ENCODE measurements around the gene ABHD10.

The ABHD10 gene

DNA sequence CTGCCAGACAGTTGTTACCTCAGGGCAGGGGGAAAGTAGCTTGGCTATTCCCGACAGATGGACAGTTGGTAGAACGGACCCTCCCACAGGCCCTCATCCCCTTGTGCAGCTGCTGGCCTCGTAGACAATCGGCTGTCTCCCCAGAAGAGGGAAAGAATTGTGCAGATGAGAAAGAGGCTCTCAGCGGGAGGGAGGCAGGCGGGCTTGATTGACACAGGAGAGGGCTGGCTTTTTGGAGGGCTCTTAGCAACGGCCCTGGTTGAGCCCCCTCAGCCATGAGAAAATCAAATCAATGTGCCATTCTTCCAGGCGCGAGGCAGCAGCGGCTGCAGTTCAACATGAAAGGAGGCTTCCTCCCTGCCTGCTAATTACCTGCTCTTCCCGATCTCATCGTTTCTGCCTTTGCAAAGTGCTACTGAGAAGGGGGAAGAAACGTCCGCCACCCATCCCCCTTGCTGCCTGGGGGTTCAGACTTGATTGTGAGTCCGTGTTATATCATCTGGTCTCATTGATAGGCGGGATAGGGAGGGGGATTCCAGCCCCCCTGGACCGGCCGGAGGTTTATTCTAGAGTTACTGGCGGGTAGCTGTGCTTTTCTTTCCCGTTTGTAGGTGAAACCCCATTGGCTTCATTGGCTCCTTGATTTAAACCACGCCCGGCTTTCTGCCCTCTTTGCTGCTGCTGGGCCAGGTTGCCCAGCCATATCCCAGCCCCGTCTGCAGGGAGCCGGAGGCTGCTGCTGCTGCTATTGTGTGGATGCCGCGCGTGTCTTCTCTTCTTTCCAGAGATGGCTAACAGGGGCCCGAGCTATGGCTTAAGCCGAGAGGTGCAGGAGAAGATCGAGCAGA, 20.0 kb downstream of the ABHD10 start, which contains the start of gene TAGLN3:
Gene TAGLN3 (plus strand): TSS at position 287 of the 848 bp plus-strand sequence. CDS start 501 bp downstream, at position 788.
- TF ChIP-seq, protein P1, sequence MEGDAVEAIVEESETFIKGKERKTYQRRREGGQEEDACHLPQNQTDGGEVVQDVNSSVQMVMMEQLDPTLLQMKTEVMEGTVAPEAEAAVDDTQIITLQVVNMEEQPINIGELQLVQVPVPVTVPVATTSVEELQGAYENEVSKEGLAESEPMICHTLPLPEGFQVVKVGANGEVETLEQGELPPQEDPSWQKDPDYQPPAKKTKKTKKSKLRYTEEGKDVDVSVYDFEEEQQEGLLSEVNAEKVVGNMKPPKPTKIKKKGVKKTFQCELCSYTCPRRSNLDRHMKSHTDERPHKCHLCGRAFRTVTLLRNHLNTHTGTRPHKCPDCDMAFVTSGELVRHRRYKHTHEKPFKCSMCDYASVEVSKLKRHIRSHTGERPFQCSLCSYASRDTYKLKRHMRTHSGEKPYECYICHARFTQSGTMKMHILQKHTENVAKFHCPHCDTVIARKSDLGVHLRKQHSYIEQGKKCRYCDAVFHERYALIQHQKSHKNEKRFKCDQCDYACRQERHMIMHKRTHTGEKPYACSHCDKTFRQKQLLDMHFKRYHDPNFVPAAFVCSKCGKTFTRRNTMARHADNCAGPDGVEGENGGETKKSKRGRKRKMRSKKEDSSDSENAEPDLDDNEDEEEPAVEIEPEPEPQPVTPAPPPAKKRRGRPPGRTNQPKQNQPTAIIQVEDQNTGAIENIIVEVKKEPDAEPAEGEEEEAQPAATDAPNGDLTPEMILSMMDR (conservative IDR thresholded peaks at IDR 0.05; ENCODE audit: low read depth, low read length): no peak
- H3K9ac ChIP-seq: no peak within 1 kb of the TSS
- H3K4me3 ChIP-seq (IDR thresholded peaks at IDR 0.05; ENCODE audit: insufficient read depth, low read depth, low read length): no peak within 1 kb of the TSS
- no peaks in the 10 kb centered on the region for H4K20me1 ChIP-seq (ENCODE audit: insufficient read depth)
- H3K4me1 ChIP-seq (ENCODE audit: low read depth, poor library complexity, severe bottlenecking): no peaks in the 10 kb centered on the region
- H3K79me2 ChIP-seq (ENCODE audit: insufficient read depth, low read depth): no peaks in the 10 kb centered on the region
- no peak within 1 kb of the TSS for H3K27ac ChIP-seq
- H2AFZ ChIP-seq (ENCODE audit: low read depth): no peak within 1 kb of the TSS
- H3K4me2 ChIP-seq: no peak within 1 kb of the TSS
- H3K36me3 ChIP-seq (ENCODE audit: insufficient read depth): no peaks in the 10 kb centered on the region
- H3K27me3 ChIP-seq (ENCODE audit: insufficient read depth, low read depth): no peaks in the 10 kb centered on the region

DNA sequence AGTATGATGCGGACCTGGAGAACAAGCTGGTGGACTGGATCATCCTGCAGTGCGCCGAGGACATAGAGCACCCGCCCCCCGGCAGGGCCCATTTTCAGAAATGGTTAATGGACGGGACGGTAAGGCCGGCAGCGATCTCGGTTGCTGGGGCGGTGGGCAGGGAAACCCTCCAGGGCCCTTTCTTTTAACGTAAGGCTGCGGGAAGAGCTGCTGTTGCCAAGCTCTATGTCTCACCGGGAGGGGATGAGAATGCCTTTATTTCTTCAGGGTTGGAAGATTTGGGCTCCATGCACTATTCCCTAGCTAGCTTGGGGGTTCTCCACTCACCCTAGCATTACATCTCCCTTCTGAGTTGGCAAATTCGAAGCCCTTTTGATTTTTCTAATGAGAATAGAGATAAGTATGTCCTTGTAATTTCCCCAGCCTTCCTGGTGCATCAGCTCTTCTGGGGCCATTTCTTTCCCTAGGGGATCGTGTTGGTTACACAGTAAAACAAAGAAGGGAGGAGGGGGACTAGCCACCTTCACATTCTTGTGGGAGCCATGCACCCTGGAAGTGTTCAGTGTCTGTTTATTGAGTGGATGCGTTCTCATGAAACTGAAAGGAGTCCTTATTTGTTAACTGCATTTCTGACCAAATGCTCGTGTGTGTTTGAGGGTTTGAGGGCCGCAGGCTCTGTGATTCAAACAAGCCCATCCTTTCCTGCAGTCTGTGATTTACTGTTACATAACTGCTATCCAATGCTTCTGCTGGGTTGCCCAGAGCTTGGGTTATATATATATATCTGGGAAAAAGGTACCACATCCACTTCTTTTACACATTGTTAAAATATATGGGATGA, 20.9 kb downstream of the ABHD10 start:
- Histone ChIP-seq H3K27ac (no peak overlapping the region), H3K4me2 (no peak overlapping the region), H2AFZ (ENCODE audit: low read depth) (no peak overlapping the region)

DNA sequence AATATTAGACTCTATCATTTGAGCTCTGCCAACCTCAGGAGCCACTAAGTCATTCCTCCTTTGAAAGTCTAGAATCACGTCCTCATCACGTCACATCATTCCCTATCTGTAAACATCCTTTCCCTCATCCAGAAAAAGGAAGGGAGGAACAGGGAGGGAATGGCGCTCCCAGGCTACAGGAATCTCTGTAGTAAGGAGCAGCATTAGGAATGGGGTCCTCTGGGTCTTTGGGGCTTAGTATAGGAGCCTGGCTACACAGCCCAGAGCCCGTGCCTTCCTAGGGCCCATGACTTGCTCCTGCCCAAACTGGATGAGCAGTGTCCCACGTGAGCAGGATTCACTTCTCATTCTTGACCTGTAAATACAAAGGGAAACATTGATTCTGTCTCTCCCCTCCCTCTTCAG, 21.5 kb downstream of the ABHD10 start:
- no peaks in the 10 kb centered on the region for H4K20me1 ChIP-seq (ENCODE audit: insufficient read depth)
- no peak overlapping the region for H3K4me3 ChIP-seq (IDR thresholded peaks at IDR 0.05; ENCODE audit: insufficient read depth, low read depth, low read length)
- no peak overlapping the region for H3K27ac ChIP-seq
- no peak overlapping the region for H2AFZ ChIP-seq (ENCODE audit: low read depth)
- TF ChIP-seq, protein P1 (conservative IDR thresholded peaks at IDR 0.05; ENCODE audit: low read depth, low read length): no peak
- H3K9ac ChIP-seq: no peak overlapping the region
- H3K79me2 ChIP-seq (ENCODE audit: insufficient read depth, low read depth): no peaks in the 10 kb centered on the region
- no peaks in the 10 kb centered on the region for H3K4me1 ChIP-seq (ENCODE audit: low read depth, poor library complexity, severe bottlenecking)
- no peaks in the 10 kb centered on the region for H3K27me3 ChIP-seq (ENCODE audit: insufficient read depth, low read depth)
- H3K4me2 ChIP-seq: no peak overlapping the region
- no peaks in the 10 kb centered on the region for H3K36me3 ChIP-seq (ENCODE audit: insufficient read depth)

More for the DNA sequence above, 20.9 kb downstream of the ABHD10 start:
- H3K4me3 ChIP-seq (IDR thresholded peaks at IDR 0.05; ENCODE audit: insufficient read depth, low read depth, low read length): no peak overlapping the region
- TF ChIP-seq, protein P1 (conservative IDR thresholded peaks at IDR 0.05; ENCODE audit: low read depth, low read length): no peak
- H3K79me2 ChIP-seq (ENCODE audit: insufficient read depth, low read depth): no peaks in the 10 kb centered on the region
- no peaks in the 10 kb centered on the region for H3K4me1 ChIP-seq (ENCODE audit: low read depth, poor library complexity, severe bottlenecking)
- H3K9ac ChIP-seq: no peak overlapping the region
- H4K20me1 ChIP-seq (ENCODE audit: insufficient read depth): no peaks in the 10 kb centered on the region
- no peaks in the 10 kb centered on the region for H3K27me3 ChIP-seq (ENCODE audit: insufficient read depth, low read depth)
- no peaks in the 10 kb centered on the region for H3K36me3 ChIP-seq (ENCODE audit: insufficient read depth)

DNA sequence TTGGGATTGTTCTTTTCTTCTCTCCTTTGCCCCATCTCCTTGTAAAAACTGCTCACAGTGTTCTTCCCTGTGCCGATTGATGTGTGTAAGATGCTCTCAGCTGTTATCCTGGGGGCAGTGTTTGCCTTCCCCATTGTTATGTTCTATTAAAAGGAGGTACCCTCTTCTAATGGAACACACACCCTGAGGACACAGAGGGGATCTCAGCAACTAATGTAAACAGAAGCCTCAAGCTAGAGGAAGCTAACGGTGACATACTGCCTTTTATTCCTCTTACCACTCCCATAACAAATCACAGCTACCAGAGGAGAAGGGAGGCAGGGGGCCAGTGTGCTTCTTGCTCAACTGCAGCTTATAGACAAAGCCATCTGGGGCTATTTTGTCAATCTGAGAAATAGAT, 22.1 kb downstream of the ABHD10 start:
- Histone ChIP-seq H3K4me3 (IDR thresholded peaks at IDR 0.05; ENCODE audit: insufficient read depth, low read depth, low read length) (no peak overlapping the region), H3K4me1 (ENCODE audit: low read depth, poor library complexity, severe bottlenecking) (no peaks in the 10 kb centered on the region), H3K27ac (no peak overlapping the region)

More for the DNA sequence above, 22.1 kb downstream of the ABHD10 start:
- no peak overlapping the region for H3K9ac ChIP-seq
- TF ChIP-seq, protein P1 (conservative IDR thresholded peaks at IDR 0.05; ENCODE audit: low read depth, low read length): no peak
- H2AFZ ChIP-seq (ENCODE audit: low read depth): no peak overlapping the region
- H3K79me2 ChIP-seq (ENCODE audit: insufficient read depth, low read depth): no peaks in the 10 kb centered on the region
- H3K36me3 ChIP-seq (ENCODE audit: insufficient read depth): no peaks in the 10 kb centered on the region
- no peak overlapping the region for H3K4me2 ChIP-seq
- no peaks in the 10 kb centered on the region for H4K20me1 ChIP-seq (ENCODE audit: insufficient read depth)
- H3K27me3 ChIP-seq (ENCODE audit: insufficient read depth, low read depth): no peaks in the 10 kb centered on the region

Data from KMS-11 (cell line).